Measurements from ENCODE around the gene LEPROT. TPM values are rescaled to one million over a fixed set of nuclear protein-coding genes. Genes with fewer than 3 reads are reported as not detected.

Gene LEPROT
- total and polyA plus RNA-seq, 2 of the 8 experiments (the other 6 are each of a cell fraction or from before 2014, with no cell fraction given), result 25.7 to 27.2 TPM

GRCh38 chr1:65412984-65413375 is 7.5 kb upstream of the LEPROT start:
- WGBS, 2 experiments (ENCODE audit: extremely low coverage in 1 of 2, insufficient coverage in 1 of 2, insufficient read length in 1 of 2, insufficient replicate concordance in 2 of 2, low coverage in 1 of 2, low lambda C conversion rate in 2 of 2, missing lambda C conversion rate in 1 of 2), result 92% methylated on average over 3 of the region's 3 CpGs; no CpG with 5 or more reads in 1 of the 2 experiments
- Histone ChIP-seq H3K4me1 (replicated peaks in 1 of 4; ENCODE audit: control insufficient read depth in 3 of 4, insufficient read depth in 4 of 4, low read length in 3 of 4) (peaks cover 0 to 5% (median 1%) of the 10 kb centered on the region in 4 experiments; a peak in 3 of 7 replicates), H2BK5ac (ENCODE audit: low read depth, low read length) (no peak overlapping the region), H4K8ac (ENCODE audit: extremely low read depth, insufficient read depth, low read length) (no peak overlapping the region), H3K36me3 (ENCODE audit: control insufficient read depth in 2 of 4, insufficient read depth in 4 of 4, low read length in 3 of 4) (no peaks in the 10 kb centered on the region), H3K18ac (ENCODE audit: extremely low read depth, low read length) (no peak overlapping the region), H3K9me3 (ENCODE audit: insufficient read depth in 2 of 2, low read depth in 1 of 2, low read length in 1 of 2) (no peaks in the 10 kb centered on the region), H2AFZ (ENCODE audit: low read length) (no peak overlapping the region), H3K27me3 (replicated peaks in 1 of 4; ENCODE audit: control insufficient read depth in 3 of 4, extremely low read depth in 1 of 4, insufficient read depth in 3 of 4, low read length in 3 of 4) (no peaks in the 10 kb centered on the region), H3K14ac (ENCODE audit: insufficient read length) (no peak overlapping the region), H2BK20ac (ENCODE audit: low read length) (no peak overlapping the region), H2BK12ac (ENCODE audit: low read depth, low read length) (no peak overlapping the region), H3K79me2 (ENCODE audit: control insufficient read depth in 1 of 2, insufficient read depth in 2 of 2, low read length in 2 of 2) (no peaks in the 10 kb centered on the region), H3K4ac (replicated peaks; ENCODE audit: insufficient read length, low read depth, low read length) (no peak overlapping the region), H4K91ac (replicated peaks; ENCODE audit: insufficient read length, low read length) (no peak overlapping the region), H4K5ac (ENCODE audit: insufficient read length, low read depth, low read length) (no peak overlapping the region), H3K4me3 (ENCODE audit: extremely low read depth in 1 of 4, insufficient read depth in 2 of 4, low read depth in 3 of 4, low read length in 4 of 4) (no peak overlapping the region), H3K23me2 (ENCODE audit: low read depth, low read length) (no peaks in the 10 kb centered on the region), H3K4me2 (ENCODE audit: insufficient read depth in 1 of 2, low read depth in 2 of 2, low read length in 2 of 2) (no peak overlapping the region), H3K9ac (replicated peaks in 1 of 4; ENCODE audit: extremely low read depth in 1 of 4, low read depth in 3 of 4, low read length in 3 of 4) (no peak overlapping the region), H2BK15ac (ENCODE audit: low read length) (no peak overlapping the region), H3K23ac (ENCODE audit: insufficient read length) (no peak overlapping the region), H3K27ac (ENCODE audit: low read depth, low read length) (no peak overlapping the region), H3K56ac (replicated peaks; ENCODE audit: insufficient read length, low read depth, low read length) (no peak overlapping the region), H3K79me1 (ENCODE audit: low read depth, low read length) (no peaks in the 10 kb centered on the region), H2AK5ac (ENCODE audit: low read depth, low read length) (no peak overlapping the region), H2BK120ac (replicated peaks; ENCODE audit: low read depth, low read length) (no peak overlapping the region), H4K20me1 (replicated peaks in 1 of 2; ENCODE audit: control insufficient read depth in 1 of 2, insufficient read depth in 2 of 2, low read length in 2 of 2) (no peaks in the 10 kb centered on the region)
- TF ChIP-seq RFX5 (IDR thresholded peaks at IDR 0.05; ENCODE audit: borderline replicate concordance, low read depth, low read length) (no peak), TEAD4 (IDR thresholded peaks at IDR 0.05; ENCODE audit: low read depth, low read length) (0 out of 2 replicates have a peak, but pooled peaks have one; percentile 19)
- DNase-seq (ENCODE audit: low read depth in 1 of 2, low spot score in 2 of 2) (no peak), FAIRE-seq (no peak)
- POLR2A ChIA-PET (ENCODE audit: partially characterized antibody), result no interaction called here
- CTCF ChIA-PET (ENCODE audit: partially characterized antibody), result interaction anchor here (1.2 to 1.7 kb wide), 3 partner anchors 18 to 275 kb away, joined by 3 to 5 read pairs (median 5); no protein-coding TSS in a partner anchor

Data from H1 (cell line).